ENCODE results near the gene MYBPC2. TPM values are rescaled to one million over a fixed set of nuclear protein-coding genes. Genes with fewer than 3 reads are reported as not detected.

The MYBPC2 gene
- total and polyA plus RNA-seq, 4 experiments from 2014 or later, result 0.10 TPM; not detected in 3

- peaks cover 6 to 21% (median 12%) of the 10 kb centered on the region in 4 donors for H3K4me1 Mint-ChIP-seq
- DNase-seq, result no peak
- intact Hi-C loops (cut with micrococcal nuclease), result loop anchor here (2.0 kb wide), 1 partner anchor 46 kb away; the partner anchor contains the start of gene POLD1
- ChIA-PET CTCF (ENCODE audit: partially characterized antibody) (no interaction called here), POLR2A (ENCODE audit: partially characterized antibody) (no interaction called here)
- H3K9me3 Mint-ChIP-seq, result no peaks in the 10 kb centered on the region
- Histone ChIP-seq H3K4me1 (ENCODE audit: insufficient read depth, low read length) (peaks cover 13% of the 10 kb centered on the region), H3K4me3 (ENCODE audit: low read length in 2 of 2) (peak overlapping the region; percentile 56 to 65), H3K27ac (ENCODE audit: low read depth, low read length) (no peak overlapping the region), H3K9me3 (ENCODE audit: control insufficient read depth in 1 of 2, low read length in 2 of 2) (no peaks in the 10 kb centered on the region), H3K36me3 (ENCODE audit: insufficient read depth, low read length) (no peaks in the 10 kb centered on the region), H3K27me3 (ENCODE audit: insufficient read depth, low read length) (no peaks in the 10 kb centered on the region)
- peak overlapping the region in 5 of 7 donors; percentile 13 to 96 (median 55) for H3K27ac Mint-ChIP-seq
- peaks cover 7 to 17% of the 10 kb centered on the region in 2 donors for H3K27me3 Mint-ChIP-seq
- no peaks in the 10 kb centered on the region for H3K36me3 Mint-ChIP-seq
- H3K4me3 Mint-ChIP-seq, result peak overlapping the region; percentile 89 to 96 (median 92)
These were observed 1.8 kb upstream of the MYBPC2 start for GRCh38 chr19:50430888-50431342.

- Mint-ChIP-seq H3K4me1 (peaks cover 6 to 21% (median 12%) of the 10 kb centered on the region in 4 donors), H3K36me3 (no peaks in the 10 kb centered on the region), H3K27ac (peak overlapping the region; percentile 55 to 96 (median 92)), H3K4me3 (peak overlapping the region; percentile 89 to 96 (median 92)), H3K27me3 (peaks cover 7 to 17% of the 10 kb centered on the region in 2 donors), H3K9me3 (no peaks in the 10 kb centered on the region)
- ChIA-PET POLR2A (ENCODE audit: partially characterized antibody) (interaction anchor here (0.7 kb wide), 1 partner anchor 80 kb away, joined by 3 read pairs; the partner anchor contains the start of gene JOSD2), CTCF (ENCODE audit: partially characterized antibody) (interaction anchor here (1.1 kb wide), 1 partner anchor 74 kb away, joined by 3 read pairs; no protein-coding TSS in a partner anchor)
- H3K4me3 ChIP-seq (ENCODE audit: low read length in 2 of 2), result peak overlapping the region; percentile 56 to 65
- no peaks in the 10 kb centered on the region for H3K27me3 ChIP-seq (ENCODE audit: insufficient read depth, low read length)
- H3K9me3 ChIP-seq (ENCODE audit: control insufficient read depth in 1 of 2, low read length in 2 of 2), result no peaks in the 10 kb centered on the region
- DNase-seq, result peak; percentile 84 to 91 (median 87)
- H3K4me1 ChIP-seq (ENCODE audit: insufficient read depth, low read length), result peaks cover 13% of the 10 kb centered on the region
- H3K36me3 ChIP-seq (ENCODE audit: insufficient read depth, low read length), result no peaks in the 10 kb centered on the region
- intact Hi-C loops (cut with micrococcal nuclease), result loop anchor here (2.0 kb wide), 1 partner anchor 47 kb away; the partner anchor contains the start of gene POLD1
- peak overlapping the region; percentile 8 for H3K27ac ChIP-seq (ENCODE audit: low read depth, low read length)
These were observed 1.1 kb upstream of the MYBPC2 start for GRCh38 chr19:50431343-50432220.

- CTCF ChIA-PET (ENCODE audit: partially characterized antibody), result interaction anchor here (1.1 kb wide), 1 partner anchor 76 kb away, joined by 3 read pairs; no protein-coding TSS in a partner anchor
These were observed 799 bp downstream of the MYBPC2 start for GRCh38 chr19:50433201-50434180.

GRCh38 chr19:50434525-50434924, 1.8 kb downstream of the MYBPC2 start:
- H3K9me3 ChIP-seq (ENCODE audit: control insufficient read depth in 1 of 2, low read length in 2 of 2), result no peaks in the 10 kb centered on the region
- H3K4me3 Mint-ChIP-seq, result peak overlapping the region in 1 of 8 donors; percentile 33
- H3K27me3 ChIP-seq (ENCODE audit: insufficient read depth, low read length), result no peaks in the 10 kb centered on the region
- POLR2A ChIA-PET (ENCODE audit: partially characterized antibody), result no interaction called here
- H3K4me3 ChIP-seq (ENCODE audit: low read length in 2 of 2), result no peak overlapping the region
- H3K27ac ChIP-seq (ENCODE audit: low read depth, low read length), result no peak overlapping the region
- no peaks in the 10 kb centered on the region for H3K9me3 Mint-ChIP-seq
- peaks cover 6 to 17% (median 9%) of the 10 kb centered on the region in 4 donors for H3K4me1 Mint-ChIP-seq
- peaks cover 5 to 20% of the 10 kb centered on the region in 2 donors for H3K27me3 Mint-ChIP-seq
- no peak for DNase-seq
- H3K4me1 ChIP-seq (ENCODE audit: insufficient read depth, low read length), result peaks cover 13% of the 10 kb centered on the region
- H3K36me3 Mint-ChIP-seq, result no peaks in the 10 kb centered on the region
- no peak overlapping the region for H3K27ac Mint-ChIP-seq
- no peaks in the 10 kb centered on the region for H3K36me3 ChIP-seq (ENCODE audit: insufficient read depth, low read length)
- CTCF ChIA-PET (ENCODE audit: partially characterized antibody), result no interaction called here
- intact Hi-C loops (cut with micrococcal nuclease), result no loop called here

More at GRCh38 chr19:50433201-50434180, 799 bp downstream of the MYBPC2 start:
- Mint-ChIP-seq H3K36me3 (no peaks in the 10 kb centered on the region), H3K27me3 (peaks cover 7 to 22% of the 10 kb centered on the region in 2 donors), H3K4me3 (peak overlapping the region; percentile 34 to 81 (median 68)), H3K27ac (peak overlapping the region in 4 of 7 donors; percentile 10 to 78 (median 56)), H3K4me1 (peaks cover 6 to 21% (median 12%) of the 10 kb centered on the region in 4 donors), H3K9me3 (no peaks in the 10 kb centered on the region)
- H3K27me3 ChIP-seq (ENCODE audit: insufficient read depth, low read length), result no peaks in the 10 kb centered on the region
- no peaks in the 10 kb centered on the region for H3K9me3 ChIP-seq (ENCODE audit: control insufficient read depth in 1 of 2, low read length in 2 of 2)
- DNase-seq, result no peak
- H3K4me3 ChIP-seq (ENCODE audit: low read length in 2 of 2), result no peak overlapping the region
- H3K36me3 ChIP-seq (ENCODE audit: insufficient read depth, low read length), result no peaks in the 10 kb centered on the region
- POLR2A ChIA-PET (ENCODE audit: partially characterized antibody), result no interaction called here
- peaks cover 13% of the 10 kb centered on the region for H3K4me1 ChIP-seq (ENCODE audit: insufficient read depth, low read length)
- intact Hi-C loops (cut with micrococcal nuclease), result no loop called here
- no peak overlapping the region for H3K27ac ChIP-seq (ENCODE audit: low read depth, low read length)

GRCh38 chr19:50435221-50435620, 2.5 kb downstream of the MYBPC2 start:
- Mint-ChIP-seq H3K27ac (no peak overlapping the region), H3K4me1 (peaks cover 6 to 17% (median 9%) of the 10 kb centered on the region in 4 donors), H3K9me3 (no peaks in the 10 kb centered on the region), H3K4me3 (no peak overlapping the region), H3K36me3 (no peaks in the 10 kb centered on the region), H3K27me3 (peaks cover 9 to 25% of the 10 kb centered on the region in 2 donors)
- H3K36me3 ChIP-seq (ENCODE audit: insufficient read depth, low read length), result no peaks in the 10 kb centered on the region
- H3K4me1 ChIP-seq (ENCODE audit: insufficient read depth, low read length), result peaks cover 13% of the 10 kb centered on the region
- no peaks in the 10 kb centered on the region for H3K9me3 ChIP-seq (ENCODE audit: control insufficient read depth in 1 of 2, low read length in 2 of 2)
- DNase-seq, result no peak
- intact Hi-C loops (cut with micrococcal nuclease), result no loop called here
- CTCF ChIA-PET (ENCODE audit: partially characterized antibody), result no interaction called here
- H3K4me3 ChIP-seq (ENCODE audit: low read length in 2 of 2), result no peak overlapping the region
- H3K27me3 ChIP-seq (ENCODE audit: insufficient read depth, low read length), result no peaks in the 10 kb centered on the region
- POLR2A ChIA-PET (ENCODE audit: partially characterized antibody), result no interaction called here
- H3K27ac ChIP-seq (ENCODE audit: low read depth, low read length), result no peak overlapping the region

GRCh38 chr19:50435627-50436026, 2.9 kb downstream of the MYBPC2 start:
- CTCF ChIA-PET (ENCODE audit: partially characterized antibody), result no interaction called here
- Mint-ChIP-seq H3K4me1 (peaks cover 6 to 16% (median 9%) of the 10 kb centered on the region in 4 donors), H3K4me3 (no peak overlapping the region), H3K9me3 (peaks cover 0 to 2% (median 0%) of the 10 kb centered on the region in 8 donors), H3K27ac (no peak overlapping the region), H3K36me3 (no peaks in the 10 kb centered on the region), H3K27me3 (peaks cover 9 to 25% of the 10 kb centered on the region in 2 donors)
- Histone ChIP-seq H3K4me1 (ENCODE audit: insufficient read depth, low read length) (peaks cover 13% of the 10 kb centered on the region), H3K36me3 (ENCODE audit: insufficient read depth, low read length) (no peaks in the 10 kb centered on the region), H3K27ac (ENCODE audit: low read depth, low read length) (no peak overlapping the region), H3K4me3 (ENCODE audit: low read length in 2 of 2) (no peak overlapping the region), H3K27me3 (ENCODE audit: insufficient read depth, low read length) (no peaks in the 10 kb centered on the region), H3K9me3 (ENCODE audit: control insufficient read depth in 1 of 2, low read length in 2 of 2) (no peaks in the 10 kb centered on the region)
- POLR2A ChIA-PET (ENCODE audit: partially characterized antibody), result no interaction called here
- intact Hi-C loops (cut with micrococcal nuclease), result no loop called here
- no peak for DNase-seq

Data from CD4-positive, alpha-beta memory T cell (primary cell).